A549 treated with Hydrocortisone at 1 μM for 4 hours (cell line): ENCODE data around the gene ILF3. TPM values are rescaled to one million over a fixed set of nuclear protein-coding genes. Genes with fewer than 3 reads are reported as not detected.

ENCODE experiments used
- total RNA-seq: library from RNA; stranded (reverse); fragments of 200-300 nt; extraction: Qiagen RNA extraction; gene quantifications from 5 replicates; pipeline ENCODE4 v1.2.3, GENCODE V29; 2022

The ILF3 gene
- 152 to 179 TPM (median 162 TPM) in 5 replicates for total RNA-seq

GRCh38 chr19:10653732-10654609 is at the start of gene ILF3:
Gene ILF3, plus strand, starts transcription at chr19:10654346. Its CDS starts 16,260 bp downstream, at chr19:10670606.

GRCh38 chr19:10625003-10625761 is 29.0 kb upstream of the ILF3 start, which contains the start of gene SLC44A2:
Gene SLC44A2, plus strand, starts transcription at chr19:10625553. Its CDS starts 81 bp downstream, at chr19:10625634.

GRCh38 chr19:10717356-10718204 is 63.4 kb downstream of the ILF3 start, which contains the start of gene DNM2:
Gene DNM2, plus strand, starts transcription at chr19:10718079. Its CDS starts 164 bp downstream, at chr19:10718243.

Other genes with a start within 250 kb of the ILF3 start
- 4.2 to 4.6 TPM (median 4.5 TPM) in 5 replicates for gene PDE4A, start 233.8 kb upstream of the ILF3 start, total RNA-seq
- gene KEAP1, start 151.0 kb upstream of the ILF3 start, total RNA-seq = 49.8 to 65.7 TPM (median 53.9 TPM) in 5 replicates
- gene S1PR5, start 136.9 kb upstream of the ILF3 start, total RNA-seq = 1.2 to 1.9 TPM (median 1.6 TPM) in 5 replicates
- 17.3 to 22.3 TPM (median 20.2 TPM) in 5 replicates for gene ATG4D, start 110.4 kb upstream of the ILF3 start, total RNA-seq
- 13.9 to 18.1 TPM (median 15.3 TPM) in 5 replicates for gene KRI1, start 88.3 kb upstream of the ILF3 start, total RNA-seq
- 4.8 to 6.0 TPM (median 5.3 TPM) in 5 replicates for gene CDKN2D, start 85.4 kb upstream of the ILF3 start, total RNA-seq
- gene AP1M2, start 67.0 kb upstream of the ILF3 start, total RNA-seq = 29.1 to 51.6 TPM (median 39.6 TPM) in 5 replicates
- gene SLC44A2, start 28.8 kb upstream of the ILF3 start, total RNA-seq = 6.6 to 9.1 TPM (median 8.0 TPM) in 5 replicates
- gene QTRT1, start 47.1 kb downstream of the ILF3 start, total RNA-seq = 26.7 to 32.6 TPM (median 32.3 TPM) in 5 replicates
- 48.7 to 54.7 TPM (median 54.7 TPM) in 5 replicates for gene DNM2, start 63.7 kb downstream of the ILF3 start, total RNA-seq
- gene TMED1, start 181.9 kb downstream of the ILF3 start, total RNA-seq = 23.8 to 32.0 TPM (median 29.8 TPM) in 5 replicates
- 0.10 to 0.18 TPM (median 0.14 TPM) in 5 replicates for gene C19orf38, start 194.1 kb downstream of the ILF3 start, total RNA-seq
- gene CARM1, start 217.2 kb downstream of the ILF3 start, total RNA-seq = 41.2 to 47.8 TPM (median 46.2 TPM) in 5 replicates